Prostate gland (tissue), 2 donors: Measurements from ENCODE around the gene XIRP1.

Source experiments
- POLR2A ChIP-seq: fragments of 450-650 bp; IDR thresholded peaks from one replicate; pipeline ENCODE4 v1.6.1; 2016; ENCODE audit warnings: antibody characterized with exemption, mild to moderate bottlenecking
- TF ChIP-seq, protein P1 (sequence below), 4 experiments: fragments of 200-600 bp in 2 of 4; fragments of 450-650 bp in 2 of 4; sonication (generic) in 2 of 4; IDR thresholded peaks; 1 replicate in 3 of 4; 2 replicates in 1 of 4; pipeline ENCODE4 v1.5.1; 2016 to 2019; ENCODE audit warnings: antibody characterized with exemption in 4 of 4, mild to moderate bottlenecking in 2 of 4, moderate library complexity in 2 of 4

DNA sequence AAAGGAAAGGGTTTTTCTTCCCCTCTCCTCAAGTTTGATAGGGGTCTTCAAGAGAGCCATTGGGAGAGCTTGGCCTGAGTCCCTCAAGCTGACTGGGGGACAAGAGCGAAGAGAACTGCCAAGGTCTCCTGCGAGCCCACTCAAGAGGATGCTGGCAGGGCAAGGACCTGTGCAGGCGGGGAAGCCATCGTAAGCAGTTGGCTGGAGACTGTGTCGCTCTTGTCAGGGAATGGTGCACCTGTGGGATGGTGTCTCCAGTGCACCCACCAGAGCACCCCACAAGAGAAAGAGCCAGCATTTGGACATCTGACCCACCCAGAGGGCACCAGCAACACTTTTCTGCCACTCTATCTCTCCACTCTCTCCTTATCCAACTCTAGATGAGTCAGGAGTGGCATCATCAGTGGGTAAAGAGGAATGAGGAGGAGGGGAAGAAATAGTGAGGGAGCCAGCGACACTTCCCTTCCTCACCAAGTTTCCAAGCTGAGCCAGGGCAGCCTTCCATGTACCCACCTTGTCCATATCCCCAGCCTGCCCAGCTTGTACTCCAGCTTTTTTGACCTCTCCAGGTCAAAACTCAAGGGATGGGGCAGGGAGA, 13.6 kb upstream of the XIRP1 start:
- TF ChIP-seq, protein P1, sequence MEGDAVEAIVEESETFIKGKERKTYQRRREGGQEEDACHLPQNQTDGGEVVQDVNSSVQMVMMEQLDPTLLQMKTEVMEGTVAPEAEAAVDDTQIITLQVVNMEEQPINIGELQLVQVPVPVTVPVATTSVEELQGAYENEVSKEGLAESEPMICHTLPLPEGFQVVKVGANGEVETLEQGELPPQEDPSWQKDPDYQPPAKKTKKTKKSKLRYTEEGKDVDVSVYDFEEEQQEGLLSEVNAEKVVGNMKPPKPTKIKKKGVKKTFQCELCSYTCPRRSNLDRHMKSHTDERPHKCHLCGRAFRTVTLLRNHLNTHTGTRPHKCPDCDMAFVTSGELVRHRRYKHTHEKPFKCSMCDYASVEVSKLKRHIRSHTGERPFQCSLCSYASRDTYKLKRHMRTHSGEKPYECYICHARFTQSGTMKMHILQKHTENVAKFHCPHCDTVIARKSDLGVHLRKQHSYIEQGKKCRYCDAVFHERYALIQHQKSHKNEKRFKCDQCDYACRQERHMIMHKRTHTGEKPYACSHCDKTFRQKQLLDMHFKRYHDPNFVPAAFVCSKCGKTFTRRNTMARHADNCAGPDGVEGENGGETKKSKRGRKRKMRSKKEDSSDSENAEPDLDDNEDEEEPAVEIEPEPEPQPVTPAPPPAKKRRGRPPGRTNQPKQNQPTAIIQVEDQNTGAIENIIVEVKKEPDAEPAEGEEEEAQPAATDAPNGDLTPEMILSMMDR (IDR thresholded peaks at IDR 0.05) = no peak
- TF ChIP-seq POLR2A = no peak
